HG02588 (cell line): Measurements from ENCODE around the gene IFITM5.
A peak's percentile ranks its signal among the peaks of the same experiment; 100 is the strongest.
"Not testable (repeated sequence)": the region's sequence is repeated elsewhere in the genome, so short reads cannot be mapped to it uniquely, and the experiment has no call there.

ENCODE experiments used
- ATAC-seq: cut with Tn5 transposase; IDR thresholded peaks from one replicate; pipeline ENCODE4 v1.9.1; 2021; ENCODE audit warnings: mild to moderate bottlenecking, moderate library complexity; ENCODE audit not compliant: unreplicated experiment

Gene IFITM5

DNA sequence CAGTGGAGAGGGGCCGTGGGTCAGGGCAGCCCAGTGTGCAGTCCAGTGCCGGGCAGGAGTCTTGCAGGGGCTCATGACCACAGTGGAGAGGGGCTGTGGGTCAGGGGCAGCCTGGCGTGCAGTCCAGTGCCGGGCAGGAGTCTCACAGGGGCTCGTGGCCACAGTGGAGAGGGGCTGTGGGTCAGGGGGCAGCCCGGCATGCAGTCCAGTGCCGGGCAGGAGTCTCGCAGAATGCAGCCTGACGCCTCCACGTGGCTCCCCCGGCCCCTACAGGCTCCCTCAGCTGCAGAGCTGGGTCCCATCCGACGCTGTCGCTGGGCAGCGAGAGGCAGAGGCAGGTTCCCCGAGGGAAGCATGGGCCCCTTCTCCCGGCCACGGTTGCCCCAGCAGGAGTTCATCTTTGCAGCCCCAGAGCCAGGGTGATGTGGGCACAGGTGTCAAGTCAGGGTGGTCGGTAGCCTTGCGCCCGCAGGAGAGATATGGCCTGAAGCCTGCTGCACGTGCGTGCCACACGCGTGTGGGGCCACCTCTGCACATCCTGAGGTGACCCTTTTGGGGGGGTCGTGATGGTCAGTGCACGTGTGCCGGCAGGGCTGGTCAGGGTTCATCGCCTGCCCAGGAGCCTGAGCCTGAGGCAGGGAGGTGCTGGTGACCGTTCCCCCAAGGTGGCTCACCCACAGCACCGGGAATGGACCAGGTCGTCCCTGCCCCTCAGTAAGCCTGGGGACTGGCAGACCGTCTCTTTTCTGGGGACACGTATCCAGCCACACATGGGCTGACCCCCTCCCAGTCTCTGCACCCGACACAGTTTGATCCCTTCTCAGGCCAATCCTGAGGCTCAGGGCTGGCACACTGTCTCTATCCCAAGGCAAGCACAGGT lies 2.9 kb downstream of the IFITM5 start:
- no peak for ATAC-seq

GRCh38 chr11:295351-296170 lies 3.8 kb downstream of the IFITM5 start:
- ATAC-seq = no peak

GRCh38 chr11:294780-295179 lies 4.5 kb downstream of the IFITM5 start:
- ATAC-seq = no peak

- no peak for ATAC-seq
Measured at GRCh38 chr11:293852-294661, 5.3 kb downstream of the IFITM5 start.

DNA sequence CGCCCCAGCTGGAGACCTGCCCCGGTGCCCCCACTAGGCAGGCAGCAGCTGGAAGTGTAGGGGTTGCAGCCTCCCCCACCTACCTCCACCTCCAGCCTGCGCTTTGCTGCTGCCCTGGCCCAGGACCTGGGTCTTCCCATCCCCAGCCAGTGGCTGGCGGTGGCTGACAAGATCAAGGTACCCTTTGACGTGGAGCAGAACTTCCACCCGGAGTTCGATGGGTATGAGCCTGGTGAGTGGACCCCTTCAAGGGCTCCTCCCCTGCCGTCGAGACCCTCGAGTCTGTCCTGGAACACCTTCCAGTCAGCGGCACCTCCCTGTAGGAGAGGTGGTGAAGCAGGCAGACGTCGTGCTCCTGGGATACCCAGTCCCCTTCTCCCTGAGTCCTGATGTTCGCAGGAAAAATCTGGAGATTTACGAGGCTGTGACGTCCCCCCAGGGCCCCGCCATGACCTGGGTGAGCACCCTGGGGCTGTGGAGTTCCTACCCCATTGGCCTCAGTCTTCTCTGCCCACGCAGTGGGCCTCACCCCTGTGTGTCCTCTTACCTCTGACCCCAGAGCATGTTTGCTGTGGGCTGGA lies 6.0 kb downstream of the IFITM5 start:
- ATAC-seq = no peak

DNA sequence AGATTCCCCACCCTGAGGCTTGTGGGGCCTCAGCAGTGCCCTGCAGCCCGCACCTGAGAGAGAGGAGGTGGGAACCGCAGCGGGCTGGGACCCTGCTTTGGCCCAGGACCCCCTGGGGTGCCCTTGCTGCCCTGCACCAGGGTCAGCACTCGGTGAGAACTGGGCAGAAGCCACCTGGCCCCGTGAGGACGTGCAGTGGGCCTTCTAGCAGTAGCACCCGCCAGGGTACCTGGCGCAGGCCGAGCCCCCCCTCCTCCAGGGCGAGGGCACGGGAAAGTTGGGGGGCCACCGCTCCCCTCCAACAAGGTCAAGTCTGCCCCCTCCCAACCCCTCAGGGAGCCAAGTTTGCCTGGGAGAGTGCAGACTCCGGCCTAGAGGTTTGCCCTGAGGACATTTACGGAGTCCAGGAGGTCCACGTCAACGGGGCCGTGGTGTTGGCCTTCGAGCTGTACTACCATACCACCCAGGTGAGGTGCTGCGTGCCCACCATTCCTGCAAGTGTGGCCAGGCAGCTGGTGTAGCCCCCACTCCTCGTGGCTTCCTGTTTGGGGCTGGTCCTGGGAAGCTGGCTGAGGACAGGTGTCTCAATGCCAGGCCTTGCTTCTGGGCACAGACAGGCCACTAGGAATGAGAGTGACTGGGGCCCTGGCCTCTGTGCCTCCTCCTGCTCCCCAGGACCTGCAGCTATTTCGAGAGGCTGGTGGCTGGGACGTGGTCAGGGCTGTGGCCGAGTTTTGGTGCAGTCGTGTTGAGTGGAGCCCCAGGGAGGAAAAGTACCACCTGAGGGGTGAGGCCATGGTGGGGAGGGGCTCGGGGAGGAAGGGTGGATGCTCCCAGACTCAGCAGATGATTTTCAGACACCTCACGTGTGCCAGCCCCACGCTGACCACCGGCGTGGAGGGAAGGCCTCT lies 6.9 kb downstream of the IFITM5 start:
- ATAC-seq = no peak

DNA sequence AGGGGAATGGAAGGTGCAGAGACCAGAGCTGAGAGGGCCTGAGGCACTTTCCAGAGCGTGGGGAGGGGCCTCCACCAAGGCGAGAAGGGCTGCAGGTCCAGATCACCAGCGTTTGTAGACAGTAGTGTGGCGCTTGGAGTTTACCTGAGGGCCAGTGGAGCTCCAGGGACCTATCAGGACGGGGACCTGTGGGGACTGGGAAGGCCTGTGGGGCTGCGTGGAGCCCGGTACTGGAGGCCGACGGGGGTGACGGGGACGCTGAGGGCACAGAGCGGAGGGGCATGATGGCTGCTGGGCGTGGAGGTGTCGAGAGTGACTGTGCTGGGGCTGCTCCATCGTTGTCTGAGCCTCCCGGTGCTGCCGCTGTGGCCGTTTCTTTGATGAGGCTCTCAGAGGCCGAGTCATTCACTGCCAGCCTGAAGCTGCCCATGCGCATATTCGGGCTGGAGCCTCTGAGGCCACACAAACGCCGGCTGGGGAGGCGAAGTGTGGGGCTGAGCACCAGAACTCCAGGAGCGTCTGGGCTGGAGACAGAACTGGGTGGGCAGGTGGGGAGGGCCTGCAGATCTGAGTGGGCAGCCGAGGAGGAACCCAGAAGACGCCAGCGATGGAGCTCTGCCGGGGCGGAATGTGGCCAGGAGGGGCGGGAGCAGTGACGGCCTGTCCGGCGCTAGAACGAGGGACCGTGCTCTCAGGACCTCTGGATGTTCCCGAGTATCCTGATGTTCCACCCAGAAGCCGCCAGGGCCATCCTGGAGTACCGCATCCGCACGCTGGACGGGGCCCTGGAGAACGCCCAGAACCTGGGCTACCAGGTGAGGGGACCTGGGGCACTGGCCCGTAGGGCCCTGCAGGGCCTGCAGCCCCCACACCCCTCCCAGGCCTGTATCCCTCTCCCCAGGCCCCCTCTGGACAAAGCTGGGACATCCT lies 7.8 kb downstream of the IFITM5 start:
- no peak for ATAC-seq

- no peak for ATAC-seq
Measured at GRCh38 chr11:290621-291231, 8.6 kb downstream of the IFITM5 start.

DNA sequence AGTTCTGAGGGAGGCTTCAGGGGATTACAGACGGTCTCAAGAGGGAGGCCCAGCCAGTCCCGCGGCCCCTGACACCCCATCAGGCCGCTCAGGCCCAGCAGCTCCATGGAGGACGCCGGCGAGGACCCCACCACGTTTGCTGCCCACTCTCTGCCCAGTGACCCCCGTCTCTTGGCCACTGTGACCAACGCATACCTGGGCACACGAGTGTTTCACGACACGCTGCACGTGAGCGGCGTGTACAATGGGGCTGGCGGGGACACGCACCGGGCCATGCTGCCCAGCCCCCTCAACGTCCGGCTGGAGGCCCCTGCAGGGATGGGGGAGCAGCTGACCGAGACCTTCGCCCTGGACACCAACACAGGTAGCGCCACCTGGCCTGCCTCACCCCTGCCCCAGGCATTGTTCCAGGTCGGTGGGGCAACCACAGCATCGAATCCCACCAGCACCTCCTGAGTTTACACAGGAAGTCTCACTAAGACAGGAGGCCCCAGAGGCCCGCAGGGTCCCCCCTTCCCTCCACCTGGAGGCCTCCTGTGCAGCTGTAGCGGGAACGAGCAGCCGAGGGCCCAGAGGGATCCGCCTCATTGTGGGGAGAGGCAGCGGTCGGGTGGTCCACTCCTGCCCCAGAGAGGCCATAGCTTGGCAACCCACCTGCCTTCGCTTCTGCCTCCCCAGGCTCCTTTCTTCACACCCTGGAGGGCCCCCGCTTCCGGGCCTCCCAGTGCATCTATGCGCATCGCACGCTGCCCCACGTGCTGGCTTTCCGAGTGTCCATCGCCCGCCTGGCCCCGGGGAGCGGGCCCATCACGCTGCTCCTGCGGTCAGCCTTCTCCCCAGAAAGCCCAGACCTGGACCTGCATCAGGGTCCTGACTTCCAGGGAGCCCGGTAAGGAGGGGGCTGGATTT lies 9.4 kb downstream of the IFITM5 start:
- ATAC-seq = no peak

DNA sequence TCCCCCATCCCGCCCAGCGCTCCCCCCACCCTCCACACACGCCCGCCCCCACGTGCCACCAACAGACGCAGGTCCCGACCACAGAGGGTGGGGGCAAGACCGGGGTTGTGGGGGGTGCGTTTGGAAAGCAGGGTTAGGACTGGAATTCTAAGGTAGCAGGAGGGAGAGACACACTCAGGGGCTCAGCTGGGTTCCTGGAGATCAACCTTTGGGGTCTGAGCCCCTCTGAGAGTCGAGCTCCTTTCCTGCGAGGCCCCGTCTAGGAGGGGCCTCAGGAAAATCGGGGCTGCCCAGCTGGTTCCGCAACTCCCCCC lies 10.0 kb downstream of the IFITM5 start:
- ATAC-seq = no peak

DNA sequence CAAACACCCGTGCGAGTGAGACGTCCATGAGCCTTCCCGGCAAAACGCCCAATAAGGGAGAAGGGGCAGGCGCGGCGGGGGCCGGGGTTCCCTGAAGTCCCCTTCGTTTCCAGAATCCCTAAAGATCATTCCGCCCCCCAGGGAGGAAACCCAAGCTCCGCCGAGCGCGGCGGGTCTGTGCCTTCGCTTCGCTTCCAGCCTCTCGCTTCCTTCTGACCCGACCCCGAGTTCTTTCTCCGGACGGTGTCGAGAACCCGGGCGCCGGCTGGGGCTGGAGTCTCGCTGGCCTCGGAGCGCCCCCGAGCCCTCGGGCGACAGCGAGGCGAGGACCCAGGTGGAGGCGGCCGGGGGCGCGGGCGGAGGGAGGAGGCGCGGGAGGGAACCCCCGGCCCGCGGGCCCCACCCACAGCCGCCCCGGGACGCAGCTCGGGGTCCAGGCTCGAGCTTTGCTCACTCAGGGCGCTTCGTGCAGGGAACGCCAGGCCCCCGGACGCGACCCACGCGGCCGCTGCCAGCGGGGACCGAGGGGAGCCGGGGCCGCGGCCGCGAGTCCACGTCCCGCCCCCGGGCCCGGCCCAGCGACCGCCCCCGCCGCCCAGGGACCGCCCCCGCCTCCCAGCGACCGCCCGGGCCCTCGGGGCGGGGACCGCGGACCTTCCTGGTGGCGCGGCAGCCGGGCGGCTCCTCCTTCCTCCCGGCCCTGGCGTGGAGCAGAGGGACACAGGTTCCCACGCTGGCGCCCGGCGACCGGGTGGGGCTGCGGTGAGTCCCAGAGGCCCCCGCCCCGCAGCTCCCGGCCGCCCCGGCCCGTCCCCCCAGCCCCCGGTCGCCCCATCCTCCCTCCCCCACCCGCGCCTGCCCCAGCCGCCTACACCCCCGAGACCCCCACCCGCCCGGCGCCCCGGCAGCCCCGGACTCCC lies 10.6 kb downstream of the IFITM5 start, which contains the start of gene PGGHG:
Gene PGGHG (plus strand): TSS at position 649 of the 920 bp plus-strand sequence. CDS start 691 bp downstream, outside the sequence.
- peak; percentile 56 for ATAC-seq

DNA sequence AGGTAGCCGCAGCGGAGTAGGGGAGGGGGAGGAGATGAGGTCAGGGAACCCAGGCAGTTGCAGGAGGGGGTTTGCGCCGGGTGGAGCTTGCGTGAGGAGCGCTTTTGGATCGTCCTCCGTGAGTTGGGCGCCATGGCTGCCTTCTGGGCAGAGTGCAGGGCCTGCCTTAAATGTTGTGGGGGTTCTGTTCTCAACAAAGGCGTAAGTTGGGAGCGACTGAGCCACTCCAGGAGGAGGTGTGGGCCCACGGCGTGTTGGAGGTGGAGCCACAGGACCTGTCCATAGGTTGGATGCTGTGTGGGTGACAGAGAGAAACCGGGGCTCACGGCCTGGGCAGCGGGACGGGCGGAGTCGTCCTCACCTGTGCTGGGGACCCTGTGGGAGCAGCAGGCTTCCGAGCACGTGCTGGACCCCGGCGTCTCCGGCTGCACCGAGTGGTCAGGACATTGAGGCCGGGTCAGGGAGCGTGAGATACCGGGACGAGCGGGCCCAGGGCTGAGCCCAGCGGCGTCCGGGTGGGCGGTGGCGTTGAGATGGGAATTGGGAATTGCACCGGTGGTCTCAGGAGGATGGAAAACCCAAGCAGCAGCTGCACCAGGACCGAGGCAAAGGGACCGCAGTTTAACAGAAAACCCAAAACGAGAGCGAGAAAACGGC lies 11.4 kb downstream of the IFITM5 start:
- ATAC-seq = no peak

GRCh38 chr11:286977-287820 lies 12.1 kb downstream of the IFITM5 start:
- ATAC-seq = not testable (repeated sequence)

DNA sequence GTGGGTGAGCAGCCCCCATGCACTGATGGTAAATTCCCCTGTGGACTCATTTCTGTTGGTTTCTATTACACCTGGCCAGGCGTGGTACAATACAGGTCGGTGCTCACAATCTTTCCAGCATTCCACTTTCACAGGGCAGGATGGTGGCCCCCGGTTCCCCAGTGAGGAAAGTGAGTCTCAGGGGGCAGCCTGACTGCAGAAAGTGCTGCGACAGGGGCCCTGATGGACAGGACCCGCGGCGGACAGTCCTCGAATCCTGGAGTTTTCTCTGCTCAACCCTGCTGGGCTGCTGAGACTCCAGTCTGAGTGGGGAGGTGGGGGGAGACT lies 13.5 kb downstream of the IFITM5 start:
- no peak for ATAC-seq
